Prostate gland (tissue), 2 donors: ENCODE measurements around the gene TMEM63C.

ENCODE experiments used
- POLR2AphosphoS5 ChIP-seq: sonication (generic); formaldehyde crosslinking; IDR thresholded peaks from one replicate; pipeline ENCODE4 v1.6.1; 2017; ENCODE audit warnings: antibody characterized with exemption
- TF ChIP-seq, protein P1 (sequence below), 4 experiments: fragments of 200-600 bp in 2 of 4; fragments of 450-650 bp in 2 of 4; sonication (generic) in 2 of 4; IDR thresholded peaks; 1 replicate in 3 of 4; 2 replicates in 1 of 4; pipeline ENCODE4 v1.5.1; 2016 to 2019; ENCODE audit warnings: antibody characterized with exemption in 4 of 4, mild to moderate bottlenecking in 2 of 4, moderate library complexity in 2 of 4

DNA sequence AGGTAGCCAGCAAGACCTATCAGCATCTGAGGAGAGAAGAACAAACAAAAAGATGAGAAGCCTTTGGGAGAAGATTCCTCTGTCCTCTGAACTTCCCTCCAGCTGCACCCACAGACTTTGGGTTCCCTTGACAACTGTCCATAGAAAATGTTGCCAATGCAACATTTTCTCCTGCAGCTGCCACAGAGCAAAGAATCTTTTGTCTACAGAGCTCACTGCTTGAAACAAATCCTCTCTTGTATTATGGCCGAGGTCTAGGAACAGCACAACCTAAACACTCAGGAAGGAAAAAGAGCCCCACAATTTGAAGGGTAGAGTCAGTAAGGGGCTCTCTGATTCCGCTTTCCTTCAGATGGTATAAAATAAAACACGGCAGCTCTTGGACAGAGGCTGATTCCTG, 124.8 kb downstream of the TMEM63C start:
- TF ChIP-seq, protein P1, sequence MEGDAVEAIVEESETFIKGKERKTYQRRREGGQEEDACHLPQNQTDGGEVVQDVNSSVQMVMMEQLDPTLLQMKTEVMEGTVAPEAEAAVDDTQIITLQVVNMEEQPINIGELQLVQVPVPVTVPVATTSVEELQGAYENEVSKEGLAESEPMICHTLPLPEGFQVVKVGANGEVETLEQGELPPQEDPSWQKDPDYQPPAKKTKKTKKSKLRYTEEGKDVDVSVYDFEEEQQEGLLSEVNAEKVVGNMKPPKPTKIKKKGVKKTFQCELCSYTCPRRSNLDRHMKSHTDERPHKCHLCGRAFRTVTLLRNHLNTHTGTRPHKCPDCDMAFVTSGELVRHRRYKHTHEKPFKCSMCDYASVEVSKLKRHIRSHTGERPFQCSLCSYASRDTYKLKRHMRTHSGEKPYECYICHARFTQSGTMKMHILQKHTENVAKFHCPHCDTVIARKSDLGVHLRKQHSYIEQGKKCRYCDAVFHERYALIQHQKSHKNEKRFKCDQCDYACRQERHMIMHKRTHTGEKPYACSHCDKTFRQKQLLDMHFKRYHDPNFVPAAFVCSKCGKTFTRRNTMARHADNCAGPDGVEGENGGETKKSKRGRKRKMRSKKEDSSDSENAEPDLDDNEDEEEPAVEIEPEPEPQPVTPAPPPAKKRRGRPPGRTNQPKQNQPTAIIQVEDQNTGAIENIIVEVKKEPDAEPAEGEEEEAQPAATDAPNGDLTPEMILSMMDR (IDR thresholded peaks at IDR 0.05): no peak
- no peak for TF ChIP-seq POLR2AphosphoS5
